Neutrophil (primary cell): ENCODE data around the gene DDX59.

Experiments used
- H3K27ac ChIP-seq: fragments of 200-600 bp; sonication (generic); 2 replicates; pipeline ENCODE4 v1.5.1; 2016; ENCODE audit warnings: mild to moderate bottlenecking, moderate library complexity
- H3K27me3 ChIP-seq: fragments of 200-600 bp; sonication (generic); 2 replicates; pipeline ENCODE4 v1.6.0; 2016; ENCODE audit warnings: mild to moderate bottlenecking
- H3K36me3 ChIP-seq: fragments of 200-600 bp; sonication (generic); 2 replicates; pipeline ENCODE4 v1.5.1; 2017
- H3K4me1 ChIP-seq, 2 experiments: fragments of 200-600 bp in 1 of 2; sonication (generic) in 1 of 2; 1 replicate in 1 of 2; 2 replicates in 1 of 2; pipeline versions ENCODE4 v1.5.1 to v1.6.1; 2013 to 2016; ENCODE audit warnings: low read depth in 1 of 2, low read length in 1 of 2, mild to moderate bottlenecking in 1 of 2, moderate library complexity in 1 of 2; ENCODE audit not compliant: control insufficient read depth in 1 of 2, insufficient read depth in 1 of 2
- H3K4me3 ChIP-seq, 2 experiments: fragments of 200-600 bp in 1 of 2; sonication (generic) in 1 of 2; 1 replicate in 1 of 2; 2 replicates in 1 of 2; pipeline ENCODE4 v1.5.1; 2013 to 2016; ENCODE audit warnings: low read depth in 1 of 2, low read length in 1 of 2, mild to moderate bottlenecking in 1 of 2, moderate library complexity in 1 of 2
- H3K9me3 ChIP-seq: fragments of 200-600 bp; sonication (generic); 2 replicates; pipeline ENCODE4 v1.5.1; 2016
- CTCF ChIP-seq: fragments of 200-600 bp; sonication (generic); IDR thresholded peaks from 2 replicates; pipeline ENCODE4 v1.5.1; 2016; ENCODE audit warnings: antibody characterized with exemption

The DDX59 gene

DNA sequence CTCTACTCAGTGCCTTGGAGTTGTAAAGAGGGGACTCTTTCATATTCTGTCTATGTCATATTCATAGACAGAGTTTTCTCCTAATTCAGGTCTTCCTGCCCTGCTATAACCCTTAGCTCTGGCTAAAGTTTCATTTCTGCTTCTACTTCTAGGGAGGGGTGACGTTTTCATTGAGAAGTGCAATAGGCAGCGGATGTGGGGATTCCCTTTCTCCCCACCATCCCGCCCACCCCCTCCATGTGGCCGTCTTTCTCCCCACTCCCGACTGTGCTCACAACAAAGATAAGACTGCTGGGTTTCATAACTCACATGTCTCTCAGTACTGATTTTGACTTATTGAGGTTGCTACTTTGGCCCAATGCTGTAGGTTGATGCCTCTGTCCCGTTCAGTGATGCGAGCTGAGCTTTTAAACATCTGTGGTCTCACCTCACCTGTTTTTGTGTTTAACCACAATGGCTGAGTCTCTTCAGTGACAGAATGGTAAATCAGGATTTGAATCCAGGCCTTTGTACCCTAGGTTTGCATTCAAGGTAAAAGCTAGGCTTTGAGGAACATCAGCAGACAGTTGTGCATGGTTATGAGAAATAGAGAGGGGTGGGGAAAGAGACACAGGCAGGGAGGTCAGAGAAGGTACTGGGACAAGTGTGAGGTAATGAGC, 41.4 kb downstream of the DDX59 start:
- H3K36me3 ChIP-seq, result no peaks in the 10 kb centered on the region
- no peaks in the 10 kb centered on the region for H3K9me3 ChIP-seq
- H3K4me3 ChIP-seq, result no peak overlapping the region
- H3K27ac ChIP-seq, result no peak overlapping the region
- H3K27me3 ChIP-seq, result no peaks in the 10 kb centered on the region
- no peak for TF ChIP-seq CTCF
- no peaks in the 10 kb centered on the region for H3K4me1 ChIP-seq

DNA sequence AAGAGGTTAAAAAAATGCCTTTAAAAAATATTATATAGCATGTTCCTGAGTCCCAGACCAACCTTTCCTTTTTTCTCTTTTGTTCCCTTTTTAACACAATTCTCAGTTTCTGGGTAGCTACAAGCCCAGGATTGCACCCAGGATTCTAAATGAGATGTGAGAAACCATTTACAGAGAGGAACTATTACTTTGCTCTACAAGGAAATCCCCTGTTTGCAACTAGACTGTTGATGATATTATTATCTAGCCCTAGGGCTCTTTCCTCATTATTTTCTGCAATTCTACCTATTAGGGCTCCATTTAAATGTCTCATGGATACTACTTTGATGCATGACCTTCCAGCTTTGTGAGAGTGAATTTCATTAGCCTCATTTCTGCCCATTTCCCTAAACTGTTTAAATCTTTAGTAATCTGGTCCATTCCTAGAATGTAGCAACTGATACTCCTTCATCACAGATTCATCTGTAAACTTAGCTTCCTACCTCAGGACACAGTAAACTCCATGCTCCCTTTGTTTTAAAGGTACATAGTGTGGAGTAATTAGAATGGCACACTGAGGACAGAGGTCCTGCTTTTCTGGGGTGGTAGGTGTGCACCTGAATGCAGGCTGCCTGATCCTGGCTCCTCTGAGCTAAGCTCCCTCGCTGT, 42.0 kb downstream of the DDX59 start:
- Histone ChIP-seq H3K27ac (no peak overlapping the region), H3K9me3 (no peaks in the 10 kb centered on the region), H3K27me3 (no peaks in the 10 kb centered on the region), H3K36me3 (no peaks in the 10 kb centered on the region), H3K4me3 (no peak overlapping the region), H3K4me1 (no peaks in the 10 kb centered on the region)
- TF ChIP-seq CTCF, result no peak

DNA sequence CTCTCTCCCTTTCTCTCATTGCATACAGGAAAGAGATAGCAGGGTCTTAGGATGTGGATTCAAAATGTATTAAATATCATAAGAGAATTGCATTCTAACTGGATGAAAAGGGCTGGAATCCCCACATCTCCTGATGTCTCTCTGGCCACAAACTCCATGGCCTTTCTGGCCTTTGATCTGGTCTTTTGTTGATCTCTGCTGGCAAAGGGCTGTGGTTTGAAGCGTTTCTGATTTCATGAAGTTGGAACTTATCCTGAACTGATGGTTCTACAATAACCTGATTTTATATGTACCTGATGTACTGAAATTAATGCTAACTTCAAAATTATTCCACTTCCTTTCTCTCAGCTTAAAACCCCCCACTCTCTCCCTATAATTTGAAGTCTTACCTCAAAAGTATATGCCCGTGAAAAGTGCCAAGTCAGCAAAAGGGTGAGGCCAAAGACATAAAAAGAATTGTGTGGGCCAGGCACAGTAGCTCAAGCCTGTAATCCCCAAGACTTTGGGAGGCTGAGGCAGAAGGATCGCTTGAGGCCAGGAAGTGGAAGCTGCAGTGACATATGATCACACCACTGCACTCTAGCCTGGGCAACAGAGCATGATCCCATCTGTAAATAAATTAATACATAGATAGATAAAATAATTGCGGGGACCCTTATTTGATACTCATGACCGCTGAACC, 42.7 kb downstream of the DDX59 start:
- Histone ChIP-seq H3K4me1 (peaks cover 6% of the 10 kb centered on the region in 2 experiments), H3K4me3 (no peak overlapping the region), H3K27ac (no peak overlapping the region), H3K27me3 (no peaks in the 10 kb centered on the region), H3K36me3 (no peaks in the 10 kb centered on the region), H3K9me3 (no peaks in the 10 kb centered on the region)
- no peak for TF ChIP-seq CTCF

DNA sequence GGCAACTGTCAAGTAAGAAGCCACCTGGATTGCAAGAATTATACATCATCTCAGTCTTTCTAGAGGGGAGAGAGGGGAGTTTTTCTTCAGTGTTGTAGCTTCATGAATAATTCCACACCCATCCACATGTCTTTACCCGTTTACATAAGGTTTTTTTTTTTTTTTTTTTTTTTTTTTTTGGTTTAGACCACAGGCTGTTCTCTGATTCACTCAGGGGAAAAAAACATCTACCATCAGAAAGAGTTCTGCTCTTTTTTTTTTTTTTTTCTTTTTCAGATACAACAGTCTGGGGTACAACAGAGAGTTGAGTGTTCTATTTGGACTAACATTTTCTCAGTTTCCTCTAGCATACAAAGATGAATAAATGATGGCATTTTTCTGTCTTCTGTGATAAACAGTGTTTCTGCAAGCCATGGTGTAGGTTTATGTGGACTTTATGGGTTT, 44.3 kb downstream of the DDX59 start:
- Histone ChIP-seq H3K27me3 (no peaks in the 10 kb centered on the region), H3K36me3 (no peaks in the 10 kb centered on the region), H3K27ac (no peak overlapping the region), H3K4me3 (no peak overlapping the region), H3K9me3 (no peaks in the 10 kb centered on the region), H3K4me1 (peaks cover 16 to 17% of the 10 kb centered on the region in 2 experiments)
- TF ChIP-seq CTCF, result no peak

GRCh38 chr1:200624679-200625335, 44.9 kb downstream of the DDX59 start:
- Histone ChIP-seq H3K4me3 (no peak overlapping the region), H3K4me1 (peaks cover 22% of the 10 kb centered on the region in 2 experiments), H3K27me3 (no peaks in the 10 kb centered on the region), H3K27ac (no peak overlapping the region), H3K9me3 (no peaks in the 10 kb centered on the region), H3K36me3 (no peaks in the 10 kb centered on the region)
- TF ChIP-seq CTCF, result no peak
